Measurements from ENCODE around the gene UBE2E3.

Gene UBE2E3

DNA sequence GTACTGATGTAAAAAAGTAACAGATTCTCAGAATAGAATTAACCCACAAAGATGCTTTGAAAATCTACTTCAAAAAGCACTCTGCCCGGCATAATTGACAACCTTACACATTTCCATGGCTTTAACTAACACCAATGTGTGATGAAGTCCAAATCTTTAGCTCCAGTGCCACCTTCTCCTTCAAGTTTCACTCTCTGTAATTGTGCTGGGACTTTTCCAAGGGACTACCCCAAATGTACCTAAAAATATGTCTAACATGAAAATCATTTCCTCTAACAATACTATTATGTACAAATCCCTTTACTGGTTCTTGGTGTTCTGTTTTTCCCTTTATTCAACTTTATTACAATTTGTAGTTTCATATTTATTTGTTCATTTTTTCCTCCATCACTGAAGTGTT is 20.6 kb upstream of the UBE2E3 start:
- H2AFZ ChIP-seq, result no peak overlapping the region
- H3K27ac ChIP-seq, result no peak overlapping the region
- H3K9me3 ChIP-seq (ENCODE audit: control insufficient read depth, low read length), result no peaks in the 10 kb centered on the region
- H3K4me1 ChIP-seq, result no peaks in the 10 kb centered on the region
- TF ChIP-seq, protein P1, sequence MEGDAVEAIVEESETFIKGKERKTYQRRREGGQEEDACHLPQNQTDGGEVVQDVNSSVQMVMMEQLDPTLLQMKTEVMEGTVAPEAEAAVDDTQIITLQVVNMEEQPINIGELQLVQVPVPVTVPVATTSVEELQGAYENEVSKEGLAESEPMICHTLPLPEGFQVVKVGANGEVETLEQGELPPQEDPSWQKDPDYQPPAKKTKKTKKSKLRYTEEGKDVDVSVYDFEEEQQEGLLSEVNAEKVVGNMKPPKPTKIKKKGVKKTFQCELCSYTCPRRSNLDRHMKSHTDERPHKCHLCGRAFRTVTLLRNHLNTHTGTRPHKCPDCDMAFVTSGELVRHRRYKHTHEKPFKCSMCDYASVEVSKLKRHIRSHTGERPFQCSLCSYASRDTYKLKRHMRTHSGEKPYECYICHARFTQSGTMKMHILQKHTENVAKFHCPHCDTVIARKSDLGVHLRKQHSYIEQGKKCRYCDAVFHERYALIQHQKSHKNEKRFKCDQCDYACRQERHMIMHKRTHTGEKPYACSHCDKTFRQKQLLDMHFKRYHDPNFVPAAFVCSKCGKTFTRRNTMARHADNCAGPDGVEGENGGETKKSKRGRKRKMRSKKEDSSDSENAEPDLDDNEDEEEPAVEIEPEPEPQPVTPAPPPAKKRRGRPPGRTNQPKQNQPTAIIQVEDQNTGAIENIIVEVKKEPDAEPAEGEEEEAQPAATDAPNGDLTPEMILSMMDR (IDR thresholded peaks at IDR 0.05), result no peak
- H3K79me2 ChIP-seq, result no peaks in the 10 kb centered on the region
- no peaks in the 10 kb centered on the region for H3K36me3 ChIP-seq (ENCODE audit: control insufficient read depth, insufficient read depth, low read length)
- no peak overlapping the region for H3K4me3 ChIP-seq (ENCODE audit: low read depth, low read length)
- H3K9ac ChIP-seq, result no peak overlapping the region
- H3K27me3 ChIP-seq (ENCODE audit: control insufficient read depth, insufficient read depth, low read length), result no peaks in the 10 kb centered on the region
- H3K4me2 ChIP-seq (ENCODE audit: low read length), result no peak overlapping the region

DNA sequence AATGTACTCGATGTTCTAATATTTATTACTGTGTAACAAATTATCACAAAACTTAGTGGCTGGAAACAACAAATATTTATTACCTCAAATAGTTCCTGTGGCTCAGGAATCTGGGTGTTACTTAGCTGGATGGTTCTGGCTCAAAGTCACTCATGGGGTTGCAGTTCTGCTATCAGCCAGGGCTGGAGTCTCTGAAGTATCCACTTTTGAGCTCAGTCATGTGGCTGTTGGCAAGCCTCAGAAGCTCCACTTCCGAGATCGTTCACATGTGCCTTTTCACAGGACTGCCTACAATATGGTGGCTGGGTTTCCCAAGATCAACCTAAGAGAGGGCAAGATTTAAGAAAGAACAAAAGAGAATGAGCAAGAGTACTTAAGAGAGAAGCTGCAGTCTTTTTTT is 19.4 kb upstream of the UBE2E3 start:
- H3K27me3 ChIP-seq (ENCODE audit: control insufficient read depth, insufficient read depth, low read length), result no peaks in the 10 kb centered on the region
- TF ChIP-seq, protein P1 (IDR thresholded peaks at IDR 0.05), result no peak
- H3K9ac ChIP-seq, result no peak overlapping the region
- H3K4me3 ChIP-seq (ENCODE audit: low read depth, low read length), result no peak overlapping the region
- H3K36me3 ChIP-seq (ENCODE audit: control insufficient read depth, insufficient read depth, low read length), result no peaks in the 10 kb centered on the region
- no peaks in the 10 kb centered on the region for H3K79me2 ChIP-seq
- no peak overlapping the region for H3K27ac ChIP-seq
- no peak overlapping the region for H2AFZ ChIP-seq
- no peak overlapping the region for H3K4me2 ChIP-seq (ENCODE audit: low read length)
- no peaks in the 10 kb centered on the region for H3K4me1 ChIP-seq
- H3K9me3 ChIP-seq (ENCODE audit: control insufficient read depth, low read length), result no peaks in the 10 kb centered on the region

DNA sequence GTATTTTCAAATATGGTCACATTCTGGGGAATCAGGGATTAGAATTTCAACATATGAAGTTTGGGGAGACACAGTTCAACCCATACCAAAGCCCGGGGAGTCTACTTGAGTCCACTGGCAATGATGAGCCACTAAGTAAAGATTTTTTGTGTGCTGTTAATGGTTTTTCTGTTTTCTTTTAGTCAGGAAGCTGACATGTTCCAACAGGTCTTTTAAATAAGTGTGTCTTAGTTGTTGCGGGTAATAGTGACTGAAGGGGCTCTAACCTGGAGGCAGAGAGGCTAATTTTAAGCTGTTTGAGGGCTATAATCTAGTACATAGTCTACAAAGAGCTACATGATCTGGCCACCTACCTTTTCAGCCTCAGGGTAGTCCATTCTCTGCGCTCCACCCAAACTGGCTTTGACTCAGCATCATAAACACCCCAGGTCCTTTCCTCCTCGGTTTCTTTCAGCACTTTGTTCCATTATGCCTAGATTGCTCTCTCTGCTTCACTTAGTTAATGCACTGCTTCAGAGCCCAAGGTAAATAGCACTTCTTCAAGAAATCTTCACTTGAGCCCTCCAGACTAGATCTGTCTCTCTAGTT is 17.6 kb upstream of the UBE2E3 start:
- H3K79me2 ChIP-seq, result no peaks in the 10 kb centered on the region
- no peak overlapping the region for H3K4me2 ChIP-seq (ENCODE audit: low read length)
- H3K4me1 ChIP-seq, result no peaks in the 10 kb centered on the region
- no peak overlapping the region for H2AFZ ChIP-seq
- no peaks in the 10 kb centered on the region for H3K9me3 ChIP-seq (ENCODE audit: control insufficient read depth, low read length)
- H3K4me3 ChIP-seq (ENCODE audit: low read depth, low read length), result no peak overlapping the region
- TF ChIP-seq, protein P1 (IDR thresholded peaks at IDR 0.05), result no peak
- no peaks in the 10 kb centered on the region for H3K27me3 ChIP-seq (ENCODE audit: control insufficient read depth, insufficient read depth, low read length)
- H3K27ac ChIP-seq, result no peak overlapping the region
- H3K9ac ChIP-seq, result no peak overlapping the region
- no peaks in the 10 kb centered on the region for H3K36me3 ChIP-seq (ENCODE audit: control insufficient read depth, insufficient read depth, low read length)

DNA sequence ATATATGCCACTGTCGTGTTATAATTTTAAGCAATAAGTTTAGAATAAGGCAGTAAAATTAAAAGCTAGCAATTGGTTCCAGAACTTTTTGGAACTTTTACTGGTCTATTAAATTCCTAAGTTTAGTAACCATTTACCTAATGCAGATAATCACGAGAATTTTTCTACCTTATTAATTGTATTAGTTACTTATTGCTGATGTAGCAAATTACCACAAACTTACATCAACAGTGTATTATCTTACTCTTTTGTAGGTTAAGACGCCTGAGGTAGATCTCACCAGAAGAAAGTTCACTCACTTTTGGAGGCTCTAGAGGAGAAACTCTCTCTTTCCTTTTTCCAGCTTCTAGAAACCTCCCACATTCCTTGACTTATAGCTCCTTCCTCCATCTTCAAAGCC is 14.0 kb upstream of the UBE2E3 start:
- no peaks in the 10 kb centered on the region for H3K36me3 ChIP-seq (ENCODE audit: control insufficient read depth, insufficient read depth, low read length)
- TF ChIP-seq, protein P1 (IDR thresholded peaks at IDR 0.05), result no peak

DNA sequence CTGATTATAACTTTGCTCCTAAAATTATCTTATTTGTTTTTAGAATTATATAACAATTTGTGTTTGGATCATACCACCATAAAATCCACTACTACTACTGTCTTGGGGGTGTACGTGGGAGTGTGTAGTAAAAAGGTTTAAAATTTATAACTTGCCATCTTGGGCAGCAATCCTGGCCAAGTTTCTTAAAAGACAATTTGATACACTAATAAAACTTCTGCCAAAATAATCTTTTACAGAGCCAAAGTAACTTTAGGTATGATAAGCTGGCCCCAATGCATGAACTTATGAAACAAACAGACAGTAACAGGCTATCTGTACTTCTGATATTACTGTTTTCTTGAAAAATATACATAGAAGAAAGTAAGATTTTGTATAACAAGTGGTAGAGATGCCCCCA is 11.3 kb upstream of the UBE2E3 start:
- H3K4me2 ChIP-seq (ENCODE audit: low read length), result no peak overlapping the region
- H3K27ac ChIP-seq, result no peak overlapping the region
- H3K79me2 ChIP-seq, result no peaks in the 10 kb centered on the region
- H3K4me1 ChIP-seq, result no peaks in the 10 kb centered on the region
- TF ChIP-seq, protein P1 (IDR thresholded peaks at IDR 0.05), result no peak
- no peaks in the 10 kb centered on the region for H3K9me3 ChIP-seq (ENCODE audit: control insufficient read depth, low read length)
- H3K36me3 ChIP-seq (ENCODE audit: control insufficient read depth, insufficient read depth, low read length), result no peaks in the 10 kb centered on the region
- H3K9ac ChIP-seq, result no peak overlapping the region
- no peak overlapping the region for H3K4me3 ChIP-seq (ENCODE audit: low read depth, low read length)
- no peak overlapping the region for H2AFZ ChIP-seq
- no peaks in the 10 kb centered on the region for H3K27me3 ChIP-seq (ENCODE audit: control insufficient read depth, insufficient read depth, low read length)

More for the DNA sequence above, 14.0 kb upstream of the UBE2E3 start:
- H3K27ac ChIP-seq, result no peak overlapping the region
- H3K27me3 ChIP-seq (ENCODE audit: control insufficient read depth, insufficient read depth, low read length), result no peaks in the 10 kb centered on the region
- no peak overlapping the region for H3K4me2 ChIP-seq (ENCODE audit: low read length)
- no peaks in the 10 kb centered on the region for H3K9me3 ChIP-seq (ENCODE audit: control insufficient read depth, low read length)
- no peak overlapping the region for H2AFZ ChIP-seq
- no peaks in the 10 kb centered on the region for H3K79me2 ChIP-seq
- no peaks in the 10 kb centered on the region for H3K4me1 ChIP-seq
- H3K9ac ChIP-seq, result no peak overlapping the region
- no peak overlapping the region for H3K4me3 ChIP-seq (ENCODE audit: low read depth, low read length)
